Measurements from ENCODE around the gene DNAJB11.

Gene DNAJB11

GRCh38 chr3:186598108-186598784 lies 27.7 kb downstream of the DNAJB11 start:
- no peaks in the 10 kb centered on the region for H3K36me3 ChIP-seq (ENCODE audit: low read length)
- no peaks in the 10 kb centered on the region for H4K20me1 ChIP-seq (ENCODE audit: low read depth, low read length)
- no peak overlapping the region for H3K27ac ChIP-seq (ENCODE audit: low read depth, low read length)
- no peaks in the 10 kb centered on the region for H3K9me3 ChIP-seq (ENCODE audit: insufficient read depth, low read length)
- no peak overlapping the region for H3K9ac ChIP-seq (ENCODE audit: low read length)
- H3K4me2 ChIP-seq (ENCODE audit: low read depth, low read length, poor library complexity, severe bottlenecking) = no peak overlapping the region
- H3K27me3 ChIP-seq (ENCODE audit: low read length) = no peaks in the 10 kb centered on the region
- H3K4me3 ChIP-seq (ENCODE audit: insufficient read depth, low read length, poor library complexity, severe bottlenecking) = no peak overlapping the region
- no peaks in the 10 kb centered on the region for H3F3A ChIP-seq (ENCODE audit: insufficient read depth)
- H3K9me2 ChIP-seq (replicated peaks; ENCODE audit: insufficient read depth, low read length) = no peaks in the 10 kb centered on the region
- no peak overlapping the region for H2AFZ ChIP-seq (ENCODE audit: low read depth, low read length, severe bottlenecking)
- TF ChIP-seq CTCF (IDR thresholded peaks at IDR 0.05; ENCODE audit: insufficient read depth, low read length, poor library complexity, severe bottlenecking) (no peak), EZH2phosphoT487 (conservative IDR thresholded peaks at IDR 0.05; ENCODE audit: low read length) (no peak)
- no peaks in the 10 kb centered on the region for H3K79me2 ChIP-seq (ENCODE audit: insufficient read depth, low read length)

- TF ChIP-seq EZH2phosphoT487 (conservative IDR thresholded peaks at IDR 0.05; ENCODE audit: low read length) (no peak), CTCF (IDR thresholded peaks at IDR 0.05; ENCODE audit: insufficient read depth, low read length, poor library complexity, severe bottlenecking) (no peak)
- no peaks in the 10 kb centered on the region for H3K9me2 ChIP-seq (replicated peaks; ENCODE audit: insufficient read depth, low read length)
- H3K36me3 ChIP-seq (ENCODE audit: low read length) = no peaks in the 10 kb centered on the region
- H3K4me3 ChIP-seq (ENCODE audit: insufficient read depth, low read length, poor library complexity, severe bottlenecking) = no peak overlapping the region
- no peaks in the 10 kb centered on the region for H3K27me3 ChIP-seq (ENCODE audit: low read length)
- no peaks in the 10 kb centered on the region for H3K9me3 ChIP-seq (ENCODE audit: insufficient read depth, low read length)
- H3K79me2 ChIP-seq (ENCODE audit: insufficient read depth, low read length) = no peaks in the 10 kb centered on the region
- no peaks in the 10 kb centered on the region for H3F3A ChIP-seq (ENCODE audit: insufficient read depth)
- no peaks in the 10 kb centered on the region for H4K20me1 ChIP-seq (ENCODE audit: low read depth, low read length)
- no peak overlapping the region for H2AFZ ChIP-seq (ENCODE audit: low read depth, low read length, severe bottlenecking)
- H3K27ac ChIP-seq (ENCODE audit: low read depth, low read length) = no peak overlapping the region
- H3K9ac ChIP-seq (ENCODE audit: low read length) = no peak overlapping the region
- H3K4me2 ChIP-seq (ENCODE audit: low read depth, low read length, poor library complexity, severe bottlenecking) = no peak overlapping the region
These were observed 28.2 kb downstream of the DNAJB11 start for GRCh38 chr3:186598794-186599141.

DNA sequence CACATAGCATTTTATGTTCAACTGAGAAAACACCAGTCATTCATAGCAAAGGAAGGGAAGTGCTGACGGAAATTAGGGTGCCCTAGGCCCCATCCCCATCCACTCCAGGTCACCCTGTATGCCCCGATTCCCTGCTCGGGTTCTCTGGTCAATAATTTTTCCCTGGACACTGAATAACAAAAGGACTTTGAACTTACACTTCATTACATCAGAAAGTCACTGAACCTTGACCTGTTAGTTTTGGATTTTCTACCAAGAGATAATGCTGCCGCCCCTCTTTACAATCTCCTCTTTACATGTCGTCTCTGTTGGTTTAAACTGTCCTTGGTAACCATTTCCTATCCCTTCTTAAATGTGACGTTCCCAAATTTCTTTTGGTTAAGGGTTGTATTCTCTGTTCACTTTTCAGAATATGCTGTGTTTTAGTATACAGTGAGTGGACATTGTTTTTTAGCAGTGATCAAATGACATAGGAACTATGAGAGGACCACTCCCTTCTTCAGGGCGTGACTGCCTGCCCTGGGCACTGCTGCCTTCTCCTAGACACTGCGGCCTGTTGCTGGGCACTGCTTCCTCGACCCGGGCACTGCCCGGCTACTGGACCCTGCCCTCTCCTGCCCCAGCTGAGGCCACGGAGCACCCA lies 28.7 kb downstream of the DNAJB11 start:
- Histone ChIP-seq H3K79me2 (ENCODE audit: insufficient read depth, low read length) (no peaks in the 10 kb centered on the region), H2AFZ (ENCODE audit: low read depth, low read length, severe bottlenecking) (no peak overlapping the region), H3K27ac (ENCODE audit: low read depth, low read length) (no peak overlapping the region), H3K4me2 (ENCODE audit: low read depth, low read length, poor library complexity, severe bottlenecking) (no peak overlapping the region), H3K9me2 (replicated peaks; ENCODE audit: insufficient read depth, low read length) (no peaks in the 10 kb centered on the region), H4K20me1 (ENCODE audit: low read depth, low read length) (no peaks in the 10 kb centered on the region), H3K4me3 (ENCODE audit: insufficient read depth, low read length, poor library complexity, severe bottlenecking) (no peak overlapping the region), H3F3A (ENCODE audit: insufficient read depth) (no peaks in the 10 kb centered on the region), H3K27me3 (ENCODE audit: low read length) (no peaks in the 10 kb centered on the region), H3K36me3 (ENCODE audit: low read length) (no peaks in the 10 kb centered on the region), H3K9me3 (ENCODE audit: insufficient read depth, low read length) (no peaks in the 10 kb centered on the region), H3K9ac (ENCODE audit: low read length) (no peak overlapping the region)
- TF ChIP-seq CTCF (IDR thresholded peaks at IDR 0.05; ENCODE audit: insufficient read depth, low read length, poor library complexity, severe bottlenecking) (no peak), EZH2phosphoT487 (conservative IDR thresholded peaks at IDR 0.05; ENCODE audit: low read length) (no peak)

Data from SU-DHL-6 (cell line).